ENCODE results near the gene DET1.

- TF ChIP-seq EZH2phosphoT487 (IDR thresholded peaks at IDR 0.05; ENCODE audit: low read length) (no peak), CTCF (IDR thresholded peaks at IDR 0.05; ENCODE audit: low read length) (no peak), EZH2 (optimal IDR thresholded peaks at IDR 0.05; ENCODE audit: low read depth, low read length) (no peak)
Observed at GRCh38 chr15:88590759-88591158, 44.3 kb upstream of the DET1 start.

Data from MM.1S (cell line).